ENCODE results near the gene GPD2. TPM values are rescaled to one million over a fixed set of nuclear protein-coding genes. Genes with fewer than 3 reads are reported as not detected.

GPD2 gene
- total RNA-seq, 1 experiment from 2014 or later, result 32.2 TPM

DNA sequence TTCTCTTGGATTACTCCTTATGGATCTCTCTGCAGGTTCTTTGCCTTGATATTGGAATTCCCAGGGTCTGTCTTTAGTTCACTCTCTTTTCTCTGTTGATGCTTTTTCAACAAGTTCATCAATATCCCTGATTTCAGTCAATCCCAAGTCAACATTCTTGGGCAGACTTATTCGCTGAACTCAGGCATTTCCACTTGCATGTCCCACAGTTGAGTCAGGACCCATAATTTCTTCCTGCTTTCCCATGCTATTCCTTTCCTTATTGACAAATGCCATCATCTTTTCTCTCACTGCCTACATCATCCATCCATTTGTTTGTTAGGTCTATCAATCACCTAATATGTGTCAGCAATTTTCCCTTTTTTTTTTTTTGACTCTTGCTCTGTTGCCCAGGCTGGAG, 11.6 kb downstream of the GPD2 start (continued):
- TF ChIP-seq HMGXB4 (CRISPR knock-in tag; IDR thresholded peaks at IDR 0.05) (no peak), ATF1 (CRISPR knock-in tag; IDR thresholded peaks at IDR 0.05) (no peak), ZNF416 (CRISPR knock-in tag; IDR thresholded peaks at IDR 0.05) (no peak), JAZF1 (CRISPR knock-in tag; IDR thresholded peaks at IDR 0.05) (no peak), TEAD1 (CRISPR knock-in tag; IDR thresholded peaks at IDR 0.05) (no peak)

- 0 out of 2 replicates have a peak, but pooled peaks cover 5% of the 10 kb centered on the region for H3K27me3 Mint-ChIP-seq (ENCODE audit: low read depth)
- no peak overlapping the region for H3K4me3 Mint-ChIP-seq
- peaks cover 24% of the 10 kb centered on the region for H3K9me3 Mint-ChIP-seq
- no peak for ATAC-seq
- no peak for TF ChIP-seq ZBTB21 (CRISPR knock-in tag; IDR thresholded peaks at IDR 0.05; ENCODE audit: borderline replicate concordance)
- no peak for TF ChIP-seq ZNF317 (CRISPR knock-in tag; IDR thresholded peaks at IDR 0.05; ENCODE audit: borderline replicate concordance, low read depth)
- TF ChIP-seq, protein P1, sequence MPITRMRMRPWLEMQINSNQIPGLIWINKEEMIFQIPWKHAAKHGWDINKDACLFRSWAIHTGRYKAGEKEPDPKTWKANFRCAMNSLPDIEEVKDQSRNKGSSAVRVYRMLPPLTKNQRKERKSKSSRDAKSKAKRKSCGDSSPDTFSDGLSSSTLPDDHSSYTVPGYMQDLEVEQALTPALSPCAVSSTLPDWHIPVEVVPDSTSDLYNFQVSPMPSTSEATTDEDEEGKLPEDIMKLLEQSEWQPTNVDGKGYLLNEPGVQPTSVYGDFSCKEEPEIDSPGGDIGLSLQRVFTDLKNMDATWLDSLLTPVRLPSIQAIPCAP (CRISPR knock-in tag; IDR thresholded peaks at IDR 0.05), result no peak
- no peak for TF ChIP-seq ESRRA (CRISPR knock-in tag; IDR thresholded peaks at IDR 0.05; ENCODE audit: borderline replicate concordance)
- no peak for TF ChIP-seq IRF2 (CRISPR knock-in tag; IDR thresholded peaks at IDR 0.05; ENCODE audit: borderline replicate concordance, low read depth)
- no peak for TF ChIP-seq E2F5 (CRISPR knock-in tag; IDR thresholded peaks at IDR 0.05)
- no peak for TF ChIP-seq HMGA2 (CRISPR knock-in tag; IDR thresholded peaks at IDR 0.05)
- TF ChIP-seq, protein P2, sequence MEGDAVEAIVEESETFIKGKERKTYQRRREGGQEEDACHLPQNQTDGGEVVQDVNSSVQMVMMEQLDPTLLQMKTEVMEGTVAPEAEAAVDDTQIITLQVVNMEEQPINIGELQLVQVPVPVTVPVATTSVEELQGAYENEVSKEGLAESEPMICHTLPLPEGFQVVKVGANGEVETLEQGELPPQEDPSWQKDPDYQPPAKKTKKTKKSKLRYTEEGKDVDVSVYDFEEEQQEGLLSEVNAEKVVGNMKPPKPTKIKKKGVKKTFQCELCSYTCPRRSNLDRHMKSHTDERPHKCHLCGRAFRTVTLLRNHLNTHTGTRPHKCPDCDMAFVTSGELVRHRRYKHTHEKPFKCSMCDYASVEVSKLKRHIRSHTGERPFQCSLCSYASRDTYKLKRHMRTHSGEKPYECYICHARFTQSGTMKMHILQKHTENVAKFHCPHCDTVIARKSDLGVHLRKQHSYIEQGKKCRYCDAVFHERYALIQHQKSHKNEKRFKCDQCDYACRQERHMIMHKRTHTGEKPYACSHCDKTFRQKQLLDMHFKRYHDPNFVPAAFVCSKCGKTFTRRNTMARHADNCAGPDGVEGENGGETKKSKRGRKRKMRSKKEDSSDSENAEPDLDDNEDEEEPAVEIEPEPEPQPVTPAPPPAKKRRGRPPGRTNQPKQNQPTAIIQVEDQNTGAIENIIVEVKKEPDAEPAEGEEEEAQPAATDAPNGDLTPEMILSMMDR (IDR thresholded peaks at IDR 0.05), result no peak
- TF ChIP-seq ELF4 (CRISPR knock-in tag; IDR thresholded peaks at IDR 0.05; ENCODE audit: low read depth), result no peak
- no peak for TF ChIP-seq GRHL2 (CRISPR knock-in tag; IDR thresholded peaks at IDR 0.05; ENCODE audit: insufficient replicate concordance, severe bottlenecking)
- TF ChIP-seq TEAD4 (CRISPR knock-in tag; IDR thresholded peaks at IDR 0.05), result no peak
- TF ChIP-seq ZNF219 (CRISPR knock-in tag; IDR thresholded peaks at IDR 0.05; ENCODE audit: borderline replicate concordance), result no peak
- TF ChIP-seq, protein P3, sequence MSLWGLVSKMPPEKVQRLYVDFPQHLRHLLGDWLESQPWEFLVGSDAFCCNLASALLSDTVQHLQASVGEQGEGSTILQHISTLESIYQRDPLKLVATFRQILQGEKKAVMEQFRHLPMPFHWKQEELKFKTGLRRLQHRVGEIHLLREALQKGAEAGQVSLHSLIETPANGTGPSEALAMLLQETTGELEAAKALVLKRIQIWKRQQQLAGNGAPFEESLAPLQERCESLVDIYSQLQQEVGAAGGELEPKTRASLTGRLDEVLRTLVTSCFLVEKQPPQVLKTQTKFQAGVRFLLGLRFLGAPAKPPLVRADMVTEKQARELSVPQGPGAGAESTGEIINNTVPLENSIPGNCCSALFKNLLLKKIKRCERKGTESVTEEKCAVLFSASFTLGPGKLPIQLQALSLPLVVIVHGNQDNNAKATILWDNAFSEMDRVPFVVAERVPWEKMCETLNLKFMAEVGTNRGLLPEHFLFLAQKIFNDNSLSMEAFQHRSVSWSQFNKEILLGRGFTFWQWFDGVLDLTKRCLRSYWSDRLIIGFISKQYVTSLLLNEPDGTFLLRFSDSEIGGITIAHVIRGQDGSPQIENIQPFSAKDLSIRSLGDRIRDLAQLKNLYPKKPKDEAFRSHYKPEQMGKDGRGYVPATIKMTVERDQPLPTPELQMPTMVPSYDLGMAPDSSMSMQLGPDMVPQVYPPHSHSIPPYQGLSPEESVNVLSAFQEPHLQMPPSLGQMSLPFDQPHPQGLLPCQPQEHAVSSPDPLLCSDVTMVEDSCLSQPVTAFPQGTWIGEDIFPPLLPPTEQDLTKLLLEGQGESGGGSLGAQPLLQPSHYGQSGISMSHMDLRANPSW (CRISPR knock-in tag; conservative IDR thresholded peaks at IDR 0.05; ENCODE audit: low read depth), result no peak
- no peak for TF ChIP-seq SMAD3 (CRISPR knock-in tag; IDR thresholded peaks at IDR 0.05; ENCODE audit: borderline replicate concordance)
- no peak for TF ChIP-seq ETV6 (CRISPR knock-in tag; IDR thresholded peaks at IDR 0.05)
- no peak for TF ChIP-seq ARID4B (CRISPR knock-in tag; IDR thresholded peaks at IDR 0.05; ENCODE audit: borderline replicate concordance)
- peaks cover 22% of the 10 kb centered on the region for H3K36me3 Mint-ChIP-seq
- H3K27ac Mint-ChIP-seq, result no peak overlapping the region
- ChIA-PET CTCF (no interaction called here), POLR2A (no interaction called here)
- H3K4me1 Mint-ChIP-seq, result peaks cover 6% of the 10 kb centered on the region
- no peak for DNase-seq (ENCODE audit: low spot score)
Observed at GRCh38 chr2:156448766-156449165, 12.6 kb downstream of the GPD2 start.
